ENCODE results near the gene RTP2.

The RTP2 gene

DNA sequence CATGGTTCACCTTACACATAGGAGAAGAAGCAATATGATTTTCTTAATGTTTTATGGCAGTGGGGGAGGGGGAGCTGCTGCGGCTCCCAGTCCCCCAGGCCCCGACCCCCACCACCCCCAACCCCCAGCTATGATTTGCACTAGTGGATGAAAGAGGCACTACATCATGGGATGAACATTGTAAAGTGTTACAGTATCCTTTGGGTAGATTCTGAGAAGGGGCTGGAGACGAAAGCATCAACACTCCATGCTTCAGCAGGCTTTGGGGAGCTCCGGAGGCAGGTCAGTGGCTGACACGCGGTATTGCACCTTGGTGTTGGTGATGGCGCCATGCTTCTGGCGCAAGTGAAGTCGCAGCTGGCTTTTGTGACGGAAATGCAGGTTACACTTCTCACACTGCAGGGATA lies 19.9 kb upstream of the RTP2 start:
- Mint-ChIP-seq H3K27me3 (ENCODE audit: low read depth, poor library complexity) (peaks cover 2% of the 10 kb centered on the region), H3K27ac (no peak overlapping the region), H3K4me1 (peaks cover 11% of the 10 kb centered on the region), H3K4me3 (no peak overlapping the region), H3K9me3 (no peaks in the 10 kb centered on the region), H3K36me3 (ENCODE audit: low read depth) (peaks cover 50% of the 10 kb centered on the region)
- TF ChIP-seq, protein P1, sequence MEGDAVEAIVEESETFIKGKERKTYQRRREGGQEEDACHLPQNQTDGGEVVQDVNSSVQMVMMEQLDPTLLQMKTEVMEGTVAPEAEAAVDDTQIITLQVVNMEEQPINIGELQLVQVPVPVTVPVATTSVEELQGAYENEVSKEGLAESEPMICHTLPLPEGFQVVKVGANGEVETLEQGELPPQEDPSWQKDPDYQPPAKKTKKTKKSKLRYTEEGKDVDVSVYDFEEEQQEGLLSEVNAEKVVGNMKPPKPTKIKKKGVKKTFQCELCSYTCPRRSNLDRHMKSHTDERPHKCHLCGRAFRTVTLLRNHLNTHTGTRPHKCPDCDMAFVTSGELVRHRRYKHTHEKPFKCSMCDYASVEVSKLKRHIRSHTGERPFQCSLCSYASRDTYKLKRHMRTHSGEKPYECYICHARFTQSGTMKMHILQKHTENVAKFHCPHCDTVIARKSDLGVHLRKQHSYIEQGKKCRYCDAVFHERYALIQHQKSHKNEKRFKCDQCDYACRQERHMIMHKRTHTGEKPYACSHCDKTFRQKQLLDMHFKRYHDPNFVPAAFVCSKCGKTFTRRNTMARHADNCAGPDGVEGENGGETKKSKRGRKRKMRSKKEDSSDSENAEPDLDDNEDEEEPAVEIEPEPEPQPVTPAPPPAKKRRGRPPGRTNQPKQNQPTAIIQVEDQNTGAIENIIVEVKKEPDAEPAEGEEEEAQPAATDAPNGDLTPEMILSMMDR (IDR thresholded peaks at IDR 0.05): no peak
- DNase-seq: no peak

DNA sequence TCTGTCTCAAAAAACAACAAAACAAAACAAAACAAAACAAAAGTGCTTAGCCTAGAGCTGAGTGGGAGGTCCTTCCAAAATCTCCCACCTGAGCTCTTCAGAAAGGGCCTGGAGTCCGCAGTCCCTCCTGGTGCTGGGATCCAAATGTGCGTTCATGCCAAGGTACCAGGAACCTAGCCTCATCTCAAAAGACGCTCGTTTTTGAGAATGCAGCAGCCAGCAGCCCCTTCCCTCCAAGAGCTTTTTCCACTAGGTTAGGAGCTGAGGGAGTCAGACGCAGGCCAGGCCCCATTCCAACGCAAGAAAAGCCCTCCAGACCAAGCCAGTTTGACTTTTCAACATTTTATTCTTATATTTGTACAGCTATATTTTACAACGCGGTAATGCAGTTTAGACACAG lies 18.7 kb upstream of the RTP2 start:
- peaks cover 2% of the 10 kb centered on the region for H3K27me3 Mint-ChIP-seq (ENCODE audit: low read depth, poor library complexity)
- H3K9me3 Mint-ChIP-seq: no peaks in the 10 kb centered on the region
- TF ChIP-seq, protein P1 (IDR thresholded peaks at IDR 0.05): no peak
- no peak for DNase-seq
- H3K4me3 Mint-ChIP-seq: no peak overlapping the region
- peaks cover 46% of the 10 kb centered on the region for H3K36me3 Mint-ChIP-seq (ENCODE audit: low read depth)
- peaks cover 11% of the 10 kb centered on the region for H3K4me1 Mint-ChIP-seq
- H3K27ac Mint-ChIP-seq: no peak overlapping the region

DNA sequence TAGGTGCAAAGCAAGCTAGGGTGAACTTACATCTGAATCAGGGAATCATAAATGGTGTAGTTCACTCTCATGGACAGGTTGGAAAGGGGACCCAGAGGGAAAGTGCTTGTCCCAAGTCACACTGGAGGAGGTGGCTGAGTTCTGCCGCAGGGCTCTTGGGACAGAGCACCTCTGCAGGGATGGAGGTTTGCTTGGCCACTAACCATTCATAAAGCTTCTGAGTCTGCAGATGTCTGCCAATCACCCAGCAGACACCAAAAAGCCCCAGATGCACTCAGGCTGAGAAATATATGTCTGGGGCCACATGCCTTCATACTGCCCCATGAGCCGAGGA lies 17.9 kb upstream of the RTP2 start:
- Mint-ChIP-seq H3K9me3 (no peaks in the 10 kb centered on the region), H3K4me3 (no peak overlapping the region)

DNA sequence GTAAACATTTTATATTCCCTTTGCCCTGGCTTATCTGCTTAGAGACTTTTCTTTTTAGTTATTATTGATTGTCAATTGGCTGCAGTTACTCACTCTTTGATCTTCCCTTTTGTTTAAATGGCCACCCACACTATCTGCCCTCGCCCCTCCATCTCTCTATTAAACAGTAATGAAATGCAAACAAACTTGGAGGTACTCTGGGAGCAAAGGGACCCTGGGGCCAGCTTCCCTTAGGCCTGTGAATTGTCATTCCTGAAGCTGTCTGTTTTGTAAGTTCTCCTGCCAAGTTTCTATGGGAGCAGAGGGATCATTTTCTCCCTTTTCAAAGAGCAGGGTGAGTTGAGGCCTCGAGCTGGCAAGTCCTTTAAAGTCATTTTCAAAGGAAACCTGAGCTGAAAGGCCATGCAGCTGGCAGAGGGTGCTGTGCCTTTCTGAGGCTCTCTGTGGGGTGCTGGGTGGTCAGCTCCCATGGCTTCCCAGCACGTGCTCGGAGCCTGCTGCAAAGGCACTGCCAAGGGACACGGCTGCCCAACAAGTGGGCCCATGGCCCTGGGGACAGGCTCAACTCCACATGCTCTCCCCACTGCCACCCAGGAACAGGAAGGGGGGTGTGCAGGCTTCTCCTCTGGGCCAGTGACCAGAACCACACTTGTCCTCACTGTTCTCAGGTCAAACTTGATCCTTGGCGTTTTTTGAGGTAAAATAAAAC lies 17.4 kb upstream of the RTP2 start:
- H3K9me3 Mint-ChIP-seq: no peaks in the 10 kb centered on the region
- TF ChIP-seq, protein P1 (IDR thresholded peaks at IDR 0.05): no peak
- H3K36me3 Mint-ChIP-seq (ENCODE audit: low read depth): peaks cover 36% of the 10 kb centered on the region
- H3K4me1 Mint-ChIP-seq: peaks cover 11% of the 10 kb centered on the region
- no peak for DNase-seq
- no peak overlapping the region for H3K4me3 Mint-ChIP-seq
- H3K27me3 Mint-ChIP-seq (ENCODE audit: low read depth, poor library complexity): peaks cover 2% of the 10 kb centered on the region
- H3K27ac Mint-ChIP-seq: no peak overlapping the region

More for the DNA sequence above, 17.9 kb upstream of the RTP2 start:
- peaks cover 38% of the 10 kb centered on the region for H3K36me3 Mint-ChIP-seq (ENCODE audit: low read depth)
- H3K27ac Mint-ChIP-seq: no peak overlapping the region
- TF ChIP-seq, protein P1 (IDR thresholded peaks at IDR 0.05): no peak
- no peak for DNase-seq
- peaks cover 11% of the 10 kb centered on the region for H3K4me1 Mint-ChIP-seq
- H3K27me3 Mint-ChIP-seq (ENCODE audit: low read depth, poor library complexity): peaks cover 2% of the 10 kb centered on the region

DNA sequence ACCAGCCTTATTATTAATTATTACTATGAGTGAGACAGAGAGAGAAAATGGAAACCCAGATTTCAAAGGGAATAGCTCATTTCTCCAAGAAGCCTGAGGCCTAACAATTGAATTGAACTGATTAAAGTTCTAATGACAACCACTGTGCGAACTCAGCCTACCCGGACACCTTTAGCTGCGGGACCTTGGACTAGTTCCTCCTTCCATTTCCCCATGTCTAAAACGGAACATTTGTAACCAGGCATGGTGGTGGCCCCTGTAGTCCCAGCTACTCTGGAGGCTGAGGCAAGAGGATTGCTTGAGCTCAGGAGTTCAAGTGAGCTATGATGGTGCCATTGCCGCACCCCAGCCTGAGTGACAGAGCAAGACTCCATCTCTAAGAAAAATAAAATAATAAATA lies 16.4 kb upstream of the RTP2 start:
- no peaks in the 10 kb centered on the region for H3K9me3 Mint-ChIP-seq
- DNase-seq: no peak
- TF ChIP-seq, protein P1 (IDR thresholded peaks at IDR 0.05): no peak
- peaks cover 2% of the 10 kb centered on the region for H3K27me3 Mint-ChIP-seq (ENCODE audit: low read depth, poor library complexity)
- H3K4me1 Mint-ChIP-seq: peaks cover 11% of the 10 kb centered on the region
- H3K27ac Mint-ChIP-seq: no peak overlapping the region
- peaks cover 29% of the 10 kb centered on the region for H3K36me3 Mint-ChIP-seq (ENCODE audit: low read depth)
- no peak overlapping the region for H3K4me3 Mint-ChIP-seq

DNA sequence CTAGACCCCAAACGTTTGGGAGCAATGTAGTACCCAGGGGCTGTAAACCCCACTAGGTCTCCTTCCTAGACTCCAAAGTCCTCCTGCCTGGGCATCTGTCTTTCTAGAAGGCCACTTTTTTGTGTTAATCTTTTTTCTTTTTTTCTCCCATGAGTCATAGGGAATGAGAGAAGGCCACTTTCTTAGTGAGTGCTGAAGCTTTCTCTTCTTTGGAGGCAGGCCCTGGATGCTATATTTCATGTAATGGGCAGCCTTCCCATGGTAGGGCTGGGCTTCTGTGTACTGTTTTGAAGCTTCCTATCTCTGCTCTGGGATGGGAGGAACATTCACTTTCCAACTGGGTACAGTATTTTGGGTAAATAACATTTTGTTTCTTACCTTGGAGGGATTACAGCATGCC lies 15.2 kb upstream of the RTP2 start:
- TF ChIP-seq, protein P1 (IDR thresholded peaks at IDR 0.05): no peak
- no peak overlapping the region for H3K4me3 Mint-ChIP-seq

More for the DNA sequence above, 15.2 kb upstream of the RTP2 start:
- H3K27me3 Mint-ChIP-seq (ENCODE audit: low read depth, poor library complexity): peaks cover 2% of the 10 kb centered on the region
- H3K36me3 Mint-ChIP-seq (ENCODE audit: low read depth): peaks cover 17% of the 10 kb centered on the region
- no peak overlapping the region for H3K27ac Mint-ChIP-seq
- no peaks in the 10 kb centered on the region for H3K9me3 Mint-ChIP-seq
- peaks cover 11% of the 10 kb centered on the region for H3K4me1 Mint-ChIP-seq
- no peak for DNase-seq

Measured in nephron progenitor cell (in vitro differentiated cells).